Measurements from ENCODE around the gene LUZP2.

LUZP2 gene

GRCh38 chr11:24734742-24735237, 237.9 kb downstream of the LUZP2 start:
- FAIRE-seq = no peak
- TF ChIP-seq POLR2AphosphoS5 (IDR thresholded peaks at IDR 0.05; ENCODE audit: low read depth, low read length) = no peak
- no peak for TF ChIP-seq POLR2A (IDR thresholded peaks at IDR 0.05; ENCODE audit: low read depth, low read length)

GRCh38 chr11:24738972-24739371, 242.1 kb downstream of the LUZP2 start:
- DNase-seq (ENCODE audit: insufficient read length) = no peak
- TF ChIP-seq POLR2AphosphoS5 (IDR thresholded peaks at IDR 0.05; ENCODE audit: low read depth, low read length) = no peak
- no peak for TF ChIP-seq POLR2A (IDR thresholded peaks at IDR 0.05; ENCODE audit: low read depth, low read length)
- TF ChIP-seq TAF1 (IDR thresholded peaks at IDR 0.05; ENCODE audit: borderline replicate concordance, low read depth, low read length) = no peak
- no peak for FAIRE-seq

More at GRCh38 chr11:24734742-24735237, 237.9 kb downstream of the LUZP2 start:
- DNase-seq (ENCODE audit: insufficient read length) = no peak

- DNase-seq (ENCODE audit: insufficient read length) (no peak), FAIRE-seq (no peak)
- TF ChIP-seq TAF1 (IDR thresholded peaks at IDR 0.05; ENCODE audit: borderline replicate concordance, low read depth, low read length) = no peak
- no peak for TF ChIP-seq POLR2A (IDR thresholded peaks at IDR 0.05; ENCODE audit: low read depth, low read length)
- no peak for TF ChIP-seq POLR2AphosphoS5 (IDR thresholded peaks at IDR 0.05; ENCODE audit: low read depth, low read length)
Measured at GRCh38 chr11:24739637-24740036, 242.8 kb downstream of the LUZP2 start.

- no peak for FAIRE-seq
- no peak for DNase-seq (ENCODE audit: insufficient read length)
- TF ChIP-seq POLR2A (IDR thresholded peaks at IDR 0.05; ENCODE audit: low read depth, low read length) (no peak), POLR2AphosphoS5 (IDR thresholded peaks at IDR 0.05; ENCODE audit: low read depth, low read length) (no peak), TAF1 (IDR thresholded peaks at IDR 0.05; ENCODE audit: borderline replicate concordance, low read depth, low read length) (no peak)
Measured at GRCh38 chr11:24747275-24748251, 250.7 kb downstream of the LUZP2 start.

GRCh38 chr11:24748261-24748660, 251.4 kb downstream of the LUZP2 start:
- FAIRE-seq (no peak), DNase-seq (ENCODE audit: insufficient read length) (no peak)
- TF ChIP-seq POLR2A (IDR thresholded peaks at IDR 0.05; ENCODE audit: low read depth, low read length) = no peak
- TF ChIP-seq TAF1 (IDR thresholded peaks at IDR 0.05; ENCODE audit: borderline replicate concordance, low read depth, low read length) = no peak
- no peak for TF ChIP-seq POLR2AphosphoS5 (IDR thresholded peaks at IDR 0.05; ENCODE audit: low read depth, low read length)

GRCh38 chr11:24754406-24754805, 257.6 kb downstream of the LUZP2 start:
- no peak for DNase-seq (ENCODE audit: insufficient read length)
- FAIRE-seq = no peak
- TF ChIP-seq TAF1 (IDR thresholded peaks at IDR 0.05; ENCODE audit: borderline replicate concordance, low read depth, low read length) (no peak), POLR2A (IDR thresholded peaks at IDR 0.05; ENCODE audit: low read depth, low read length) (no peak), POLR2AphosphoS5 (IDR thresholded peaks at IDR 0.05; ENCODE audit: low read depth, low read length) (no peak)

- FAIRE-seq (no peak), DNase-seq (ENCODE audit: insufficient read length) (no peak)
- TF ChIP-seq POLR2A (IDR thresholded peaks at IDR 0.05; ENCODE audit: low read depth, low read length) (no peak), TAF1 (IDR thresholded peaks at IDR 0.05; ENCODE audit: borderline replicate concordance, low read depth, low read length) (no peak), POLR2AphosphoS5 (IDR thresholded peaks at IDR 0.05; ENCODE audit: low read depth, low read length) (no peak)
Measured at GRCh38 chr11:24755260-24755839, 258.5 kb downstream of the LUZP2 start.

GRCh38 chr11:24759742-24760141, 262.9 kb downstream of the LUZP2 start:
- TF ChIP-seq TAF1 (IDR thresholded peaks at IDR 0.05; ENCODE audit: borderline replicate concordance, low read depth, low read length) (no peak), POLR2A (IDR thresholded peaks at IDR 0.05; ENCODE audit: low read depth, low read length) (no peak), POLR2AphosphoS5 (IDR thresholded peaks at IDR 0.05; ENCODE audit: low read depth, low read length) (no peak)
- DNase-seq (ENCODE audit: insufficient read length) (no peak), FAIRE-seq (no peak)

- no peak for FAIRE-seq
- no peak for DNase-seq (ENCODE audit: insufficient read length)
- TF ChIP-seq POLR2AphosphoS5 (IDR thresholded peaks at IDR 0.05; ENCODE audit: low read depth, low read length) (no peak), TAF1 (IDR thresholded peaks at IDR 0.05; ENCODE audit: borderline replicate concordance, low read depth, low read length) (no peak), POLR2A (IDR thresholded peaks at IDR 0.05; ENCODE audit: low read depth, low read length) (no peak)
Measured at GRCh38 chr11:24760681-24761080, 263.8 kb downstream of the LUZP2 start.

GRCh38 chr11:24762076-24762475, 265.2 kb downstream of the LUZP2 start:
- no peak for DNase-seq (ENCODE audit: insufficient read length)
- FAIRE-seq = no peak
- TF ChIP-seq TAF1 (IDR thresholded peaks at IDR 0.05; ENCODE audit: borderline replicate concordance, low read depth, low read length) = no peak
- no peak for TF ChIP-seq POLR2AphosphoS5 (IDR thresholded peaks at IDR 0.05; ENCODE audit: low read depth, low read length)
- TF ChIP-seq POLR2A (IDR thresholded peaks at IDR 0.05; ENCODE audit: low read depth, low read length) = no peak

- no peak for TF ChIP-seq POLR2AphosphoS5 (IDR thresholded peaks at IDR 0.05; ENCODE audit: low read depth, low read length)
- no peak for FAIRE-seq
- DNase-seq (ENCODE audit: insufficient read length) = no peak
Measured at GRCh38 chr11:24767411-24767810, 270.6 kb downstream of the LUZP2 start.

GRCh38 chr11:24773322-24773721, 276.5 kb downstream of the LUZP2 start:
- no peak for FAIRE-seq
- TF ChIP-seq TAF1 (IDR thresholded peaks at IDR 0.05; ENCODE audit: borderline replicate concordance, low read depth, low read length) (no peak), POLR2A (IDR thresholded peaks at IDR 0.05; ENCODE audit: low read depth, low read length) (no peak), POLR2AphosphoS5 (IDR thresholded peaks at IDR 0.05; ENCODE audit: low read depth, low read length) (no peak)
- no peak for DNase-seq (ENCODE audit: insufficient read length)
